Common myeloid progenitor, CD34-positive (primary cell): ENCODE results near the gene MAP3K14.

ENCODE experiments used
- CTCF ChIA-PET: fragments of 350-600 bp; sonication (Branson Sonifier 250); formaldehyde crosslinking; loops from one replicate; lab custom pipeline; 2021; ENCODE audit warnings: antibody characterized with exemption; lab: Charles Lee
- POLR2A ChIA-PET: fragments of 350-600 bp; sonication (Branson Sonifier 250); formaldehyde crosslinking; loops from one replicate; lab custom pipeline; 2021; ENCODE audit warnings: antibody characterized with exemption; lab: Charles Lee
- DNase-seq, 3 donors: peaks; one replicate each; pipeline versions ENCODE4 v3.0.0 to v3.0.0-alpha.2; 2013
- H3K27ac ChIP-seq, 2 experiments: 1 replicate in 1 of 2; 2 replicates in 1 of 2; pipeline ENCODE4 v1.7.0; 2013; ENCODE audit warnings: inconsistent platforms in 2 of 2, low read length in 2 of 2, mild to moderate bottlenecking in 2 of 2, low read depth in 1 of 2, moderate library complexity in 1 of 2; ENCODE audit not compliant: severe bottlenecking in 2 of 2, insufficient read depth in 1 of 2, poor library complexity in 1 of 2
- H3K27me3 ChIP-seq, 5 experiments: replicated peaks in 2 of 5; 1 replicate in 3 of 5; 2 replicates in 2 of 5; pipeline versions ENCODE4 v1.6.1 to v1.7.0; 2013; ENCODE audit warnings: low read length in 4 of 5, mild to moderate bottlenecking in 2 of 5, moderate library complexity in 2 of 5, inconsistent platforms in 1 of 5; ENCODE audit not compliant: insufficient read depth in 5 of 5, control insufficient read depth in 4 of 5
- H3K36me3 ChIP-seq, 4 experiments: 1 replicate in 2 of 4; 2 replicates in 2 of 4; pipeline versions ENCODE4 v1.6.1 to v1.7.0; 2013; ENCODE audit warnings: low read length in 3 of 4, control low read depth in 1 of 4, mild to moderate bottlenecking in 1 of 4; ENCODE audit not compliant: control insufficient read depth in 4 of 4, insufficient read depth in 4 of 4
- H3K4me1 ChIP-seq, 4 experiments: 1 replicate in 3 of 4; 2 replicates in 1 of 4; pipeline versions ENCODE4 v1.6.1 to v1.7.1; 2013; ENCODE audit warnings: low read length in 3 of 4, mild to moderate bottlenecking in 3 of 4, control low read depth in 1 of 4, inconsistent platforms in 1 of 4, moderate library complexity in 1 of 4; ENCODE audit not compliant: control insufficient read depth in 4 of 4, insufficient read depth in 4 of 4; ENCODE audit errors: control extremely low read depth in 1 of 4
- H3K4me3 ChIP-seq, 7 experiments: 1 replicate in 4 of 7; 2 replicates in 3 of 7; pipeline versions ENCODE4 v1.5.1 to v1.7.0; 2013; ENCODE audit warnings: mild to moderate bottlenecking in 7 of 7, low read length in 6 of 7, moderate library complexity in 6 of 7, inconsistent platforms in 2 of 7, low read depth in 2 of 7, control low read depth in 1 of 7; ENCODE audit not compliant: insufficient read depth in 4 of 7, control insufficient read depth in 1 of 7; ENCODE audit errors: extremely low read depth in 1 of 7
- H3K9me3 ChIP-seq, 5 experiments: 1 replicate in 4 of 5; 2 replicates in 1 of 5; pipeline versions ENCODE4 v1.6.1 to v1.7.1; 2013; ENCODE audit warnings: low read length in 4 of 5, mild to moderate bottlenecking in 2 of 5, inconsistent platforms in 1 of 5, low read depth in 1 of 5, moderate library complexity in 1 of 5; ENCODE audit not compliant: control insufficient read depth in 4 of 5, insufficient read depth in 2 of 5; ENCODE audit errors: control extremely low read depth in 1 of 5
- WGBS: methylation state at CpG from one replicate; pipeline ENCODE4 v1.1.5; 2013; ENCODE audit not compliant: insufficient coverage; 5-methylcytosine and 5-hydroxymethylcytosine counted together

MAP3K14 gene

GRCh38 chr17:45267436-45268055 is 49.3 kb downstream of the MAP3K14 start:
- H3K27me3 ChIP-seq: no peaks in the 10 kb centered on the region
- DNase-seq: no peak
- WGBS: 97% methylated on average over 6 of the region's 10 CpGs
- POLR2A ChIA-PET: interaction anchor here (1.4 kb wide), 1 partner anchor 44 kb away, joined by 3 read pairs; no protein-coding TSS in a partner anchor
- CTCF ChIA-PET: interaction anchor here (1.1 to 3.9 kb wide), 8 partner anchors 10 to 117 kb away, joined by 3 to 25 read pairs (median 6); no protein-coding TSS in a partner anchor
- no peak overlapping the region for H3K27ac ChIP-seq
- H3K9me3 ChIP-seq: no peaks in the 10 kb centered on the region
- peaks cover 22 to 87% (median 65%) of the 10 kb centered on the region in 4 experiments for H3K36me3 ChIP-seq
- peaks cover 0 to 3% (median 2%) of the 10 kb centered on the region in 4 experiments for H3K4me1 ChIP-seq
- H3K4me3 ChIP-seq: no peak overlapping the region

DNA sequence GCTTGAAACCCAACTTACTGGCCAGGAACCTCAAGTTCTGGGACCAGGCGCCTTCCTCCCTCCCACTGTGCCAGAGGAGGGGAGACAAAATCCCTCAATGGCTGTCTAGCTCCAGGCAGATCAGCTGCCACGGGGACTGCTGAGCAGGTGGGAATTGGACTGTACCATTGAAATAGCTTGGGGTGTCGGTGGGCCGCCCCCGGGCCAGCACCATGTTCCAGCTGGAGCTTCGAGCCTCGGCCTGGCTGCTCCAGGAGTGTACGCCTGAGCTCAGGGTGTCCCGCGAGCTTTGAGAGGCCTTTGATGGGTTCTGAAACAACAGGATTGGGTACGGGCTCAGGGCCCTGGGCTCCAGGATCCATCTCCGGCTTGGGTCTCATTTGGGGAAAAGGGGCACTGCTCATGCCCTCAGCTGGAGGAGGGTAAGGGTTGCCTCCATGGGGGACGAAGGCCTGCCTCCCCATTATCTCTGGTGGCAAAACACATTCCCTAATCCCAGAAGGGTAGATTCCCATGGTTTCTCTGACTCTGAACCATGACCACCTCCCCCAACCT is 50.4 kb downstream of the MAP3K14 start:
- peaks cover 22 to 81% (median 64%) of the 10 kb centered on the region in 4 experiments for H3K36me3 ChIP-seq
- over 99% methylated on average over 11 of the region's 13 CpGs for WGBS
- no peak for DNase-seq
- peaks cover 1 to 13% (median 9%) of the 10 kb centered on the region in 4 experiments for H3K4me1 ChIP-seq
- ChIA-PET POLR2A (interaction anchor here (0.6 to 1.4 kb wide), 2 partner anchors 15 to 43 kb away, joined by 3 read pairs; no protein-coding TSS in a partner anchor), CTCF (interaction anchor here (1.1 to 3.9 kb wide), 10 partner anchors 8 to 118 kb away, joined by 3 to 25 read pairs (median 4); no protein-coding TSS in a partner anchor)
- no peaks in the 10 kb centered on the region for H3K9me3 ChIP-seq
- H3K27me3 ChIP-seq: no peaks in the 10 kb centered on the region
- H3K27ac ChIP-seq: no peak overlapping the region
- H3K4me3 ChIP-seq: no peak overlapping the region

- WGBS: 100% methylated on average over 1 of the region's 1 CpG
- Histone ChIP-seq H3K27ac (no peak overlapping the region), H3K36me3 (peaks cover 19 to 76% (median 61%) of the 10 kb centered on the region in 4 experiments), H3K4me3 (no peak overlapping the region), H3K27me3 (no peaks in the 10 kb centered on the region), H3K9me3 (no peaks in the 10 kb centered on the region), H3K4me1 (peaks cover 4 to 19% (median 14%) of the 10 kb centered on the region in 4 experiments)
- CTCF ChIA-PET: interaction anchor here (1.2 to 3.9 kb wide), 6 partner anchors 8 to 45 kb away, joined by 3 to 25 read pairs (median 4); no protein-coding TSS in a partner anchor
- POLR2A ChIA-PET: no interaction called here
- no peak for DNase-seq
Measured at GRCh38 chr17:45265821-45266220, 51.0 kb downstream of the MAP3K14 start.

DNA sequence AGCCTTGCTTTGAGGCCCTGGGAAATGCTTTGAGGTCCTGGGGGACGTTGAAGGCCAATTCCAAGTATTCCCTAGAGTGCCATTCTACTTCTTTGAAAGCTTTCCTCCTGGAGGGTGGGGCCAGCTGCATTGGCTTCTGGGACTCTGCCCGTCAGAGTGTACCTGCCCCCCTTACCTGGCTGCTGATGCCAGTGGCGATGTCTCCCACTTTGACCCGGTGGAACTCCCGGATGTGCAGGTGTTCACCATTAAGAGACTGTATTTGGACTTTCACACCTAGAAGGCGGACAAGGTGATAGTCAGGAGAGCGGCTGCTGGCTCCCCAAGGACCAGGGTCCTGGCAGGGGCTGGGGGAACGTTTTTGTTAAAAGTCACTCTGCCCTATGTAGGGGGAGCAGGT is 51.8 kb downstream of the MAP3K14 start:
- Histone ChIP-seq H3K36me3 (peaks cover 14 to 68% (median 54%) of the 10 kb centered on the region in 4 experiments), H3K9me3 (no peaks in the 10 kb centered on the region), H3K4me1 (peaks cover 4 to 19% (median 14%) of the 10 kb centered on the region in 4 experiments), H3K27me3 (no peaks in the 10 kb centered on the region), H3K27ac (no peak overlapping the region), H3K4me3 (no peak overlapping the region)
- ChIA-PET POLR2A (no interaction called here), CTCF (interaction anchor here (1.2 to 3.9 kb wide), 4 partner anchors 9 to 27 kb away, joined by 3 to 25 read pairs (median 4); no protein-coding TSS in a partner anchor)
- no peak for DNase-seq
- 98% methylated on average over 8 of the region's 8 CpGs for WGBS

- ChIA-PET CTCF (interaction anchor here (0.6 to 3.9 kb wide), 2 partner anchors 13 to 102 kb away, joined by 3 to 25 read pairs; no protein-coding TSS in a partner anchor), POLR2A (no interaction called here)
- Histone ChIP-seq H3K9me3 (no peaks in the 10 kb centered on the region), H3K36me3 (peaks cover 11 to 62% (median 49%) of the 10 kb centered on the region in 4 experiments), H3K4me3 (no peak overlapping the region), H3K27me3 (no peaks in the 10 kb centered on the region), H3K4me1 (peaks cover 4 to 19% (median 14%) of the 10 kb centered on the region in 4 experiments), H3K27ac (no peak overlapping the region)
- DNase-seq: no peak
- 95% methylated on average over 13 of the region's 14 CpGs for WGBS
Measured at GRCh38 chr17:45264430-45264829, 52.4 kb downstream of the MAP3K14 start.

DNA sequence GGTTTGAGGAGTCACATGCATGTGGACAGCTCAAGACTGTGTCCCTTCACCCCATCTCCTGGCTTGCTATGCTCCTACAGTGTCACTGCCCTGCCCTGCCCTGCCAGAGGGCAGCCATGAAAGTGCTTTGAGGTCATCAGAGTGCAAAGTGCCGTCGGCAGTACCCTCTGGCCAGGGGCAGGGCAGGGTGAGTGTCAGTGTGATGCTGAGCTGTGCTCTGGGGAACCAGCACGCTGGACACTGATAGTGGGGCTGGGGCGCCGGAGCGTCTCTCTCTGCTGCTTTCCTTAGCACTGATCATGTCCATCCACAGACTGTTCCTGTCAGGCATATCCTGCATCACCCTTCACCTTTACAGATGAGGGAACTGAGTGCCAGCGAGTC is 53.4 kb downstream of the MAP3K14 start:
- ChIA-PET CTCF (interaction anchor here (1.1 to 2.0 kb wide), 5 partner anchors 9 to 121 kb away, joined by 3 to 9 read pairs (median 4); no protein-coding TSS in a partner anchor), POLR2A (interaction anchor here (1.7 kb wide), 1 partner anchor 15 kb away, joined by 4 read pairs; no protein-coding TSS in a partner anchor)
- Histone ChIP-seq H3K27ac (no peak overlapping the region), H3K27me3 (no peaks in the 10 kb centered on the region), H3K9me3 (no peaks in the 10 kb centered on the region), H3K36me3 (peaks cover 11 to 53% (median 44%) of the 10 kb centered on the region in 4 experiments), H3K4me1 (peaks cover 4 to 19% (median 14%) of the 10 kb centered on the region in 4 experiments), H3K4me3 (no peak overlapping the region)
- no peak for DNase-seq
- 100% methylated on average over 6 of the region's 7 CpGs for WGBS
